ENCODE measurements around the gene NCBP3. TPM values are rescaled to one million over a fixed set of nuclear protein-coding genes. Genes with fewer than 3 reads are reported as not detected.

Gene NCBP3
- total RNA-seq, 1 donor from 2014 or later, result 133 TPM

- Mint-ChIP-seq H3K36me3 (ENCODE audit: unreplicated experiment) (no peaks in the 10 kb centered on the region), H3K9me3 (ENCODE audit: unreplicated experiment) (no peaks in the 10 kb centered on the region), H3K27me3 (ENCODE audit: unreplicated experiment) (peaks cover 3% of the 10 kb centered on the region), H3K27ac (ENCODE audit: unreplicated experiment) (no peak overlapping the region), H3K4me3 (ENCODE audit: unreplicated experiment) (no peak overlapping the region), H3K4me1 (ENCODE audit: low read depth, unreplicated experiment) (no peaks in the 10 kb centered on the region)
- TF ChIP-seq CTCF (IDR thresholded peaks at IDR 0.05; ENCODE audit: partially characterized antibody, unreplicated experiment), result no peak
- no peak for DNase-seq
Measured at GRCh38 chr17:3777366-3778120, 68.5 kb downstream of the NCBP3 start.

DNA sequence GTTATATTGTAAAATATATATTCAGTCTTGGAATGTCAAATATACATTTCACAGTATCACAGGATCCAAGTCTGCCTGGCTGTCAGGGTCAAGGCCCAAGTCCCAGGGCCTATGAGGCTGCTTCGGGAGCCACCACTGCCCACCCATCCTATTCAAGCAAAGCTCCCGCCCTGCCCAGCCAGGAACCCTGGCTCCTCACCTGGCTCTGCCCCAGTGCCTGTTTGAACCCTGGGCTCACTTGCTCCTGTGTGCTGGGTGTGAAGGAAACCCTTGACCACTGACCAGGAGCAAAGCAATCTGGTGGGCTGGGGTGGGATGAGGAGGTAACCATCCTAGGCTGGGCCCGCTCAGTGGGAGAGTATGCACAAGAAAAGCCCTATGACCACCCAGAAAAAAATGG, 72.1 kb downstream of the NCBP3 start:
- H3K4me1 Mint-ChIP-seq (ENCODE audit: low read depth, unreplicated experiment), result peaks cover 4% of the 10 kb centered on the region
- H3K36me3 Mint-ChIP-seq (ENCODE audit: unreplicated experiment), result no peaks in the 10 kb centered on the region
- peaks cover 9% of the 10 kb centered on the region for H3K27me3 Mint-ChIP-seq (ENCODE audit: unreplicated experiment)
- no peak for TF ChIP-seq CTCF (IDR thresholded peaks at IDR 0.05; ENCODE audit: partially characterized antibody, unreplicated experiment)
- H3K9me3 Mint-ChIP-seq (ENCODE audit: unreplicated experiment), result no peaks in the 10 kb centered on the region
- H3K27ac Mint-ChIP-seq (ENCODE audit: unreplicated experiment), result no peak overlapping the region
- no peak for DNase-seq
- no peak overlapping the region for H3K4me3 Mint-ChIP-seq (ENCODE audit: unreplicated experiment)

- TF ChIP-seq CTCF (IDR thresholded peaks at IDR 0.05; ENCODE audit: partially characterized antibody, unreplicated experiment), result no peak
- Mint-ChIP-seq H3K27me3 (ENCODE audit: unreplicated experiment) (peaks cover 9% of the 10 kb centered on the region), H3K4me3 (ENCODE audit: unreplicated experiment) (no peak overlapping the region), H3K4me1 (ENCODE audit: low read depth, unreplicated experiment) (peaks cover 5% of the 10 kb centered on the region), H3K9me3 (ENCODE audit: unreplicated experiment) (no peaks in the 10 kb centered on the region), H3K36me3 (ENCODE audit: unreplicated experiment) (no peaks in the 10 kb centered on the region), H3K27ac (ENCODE audit: unreplicated experiment) (no peak overlapping the region)
- DNase-seq, result no peak
Measured at GRCh38 chr17:3773511-3773910, 72.5 kb downstream of the NCBP3 start.

DNA sequence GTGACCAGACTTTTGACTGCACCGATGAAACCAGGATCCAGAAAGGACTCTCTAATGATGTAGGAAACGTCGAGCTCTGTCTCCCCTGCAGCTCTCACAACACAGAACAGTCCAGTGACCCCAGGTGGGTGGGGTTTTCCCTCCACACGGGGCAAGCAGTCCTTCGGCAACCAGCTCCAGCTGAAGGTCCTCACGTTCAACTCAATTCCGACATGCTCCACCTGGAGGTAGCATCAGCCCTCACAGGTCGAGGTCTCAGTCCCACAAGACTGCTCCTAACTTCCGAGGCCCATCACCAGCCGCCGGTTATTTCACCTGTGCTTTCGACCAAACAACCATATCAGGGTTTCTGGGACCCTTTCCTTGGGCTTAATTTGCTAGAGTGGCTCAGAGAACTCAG, 73.3 kb downstream of the NCBP3 start:
- no peak for DNase-seq
- Mint-ChIP-seq H3K4me1 (ENCODE audit: low read depth, unreplicated experiment) (peaks cover 5% of the 10 kb centered on the region), H3K27me3 (ENCODE audit: unreplicated experiment) (peaks cover 7% of the 10 kb centered on the region), H3K9me3 (ENCODE audit: unreplicated experiment) (no peaks in the 10 kb centered on the region), H3K27ac (ENCODE audit: unreplicated experiment) (no peak overlapping the region), H3K36me3 (ENCODE audit: unreplicated experiment) (no peaks in the 10 kb centered on the region), H3K4me3 (ENCODE audit: unreplicated experiment) (no peak overlapping the region)
- TF ChIP-seq CTCF (IDR thresholded peaks at IDR 0.05; ENCODE audit: partially characterized antibody, unreplicated experiment), result no peak

GRCh38 chr17:3771140-3771539, 74.9 kb downstream of the NCBP3 start:
- H3K36me3 Mint-ChIP-seq (ENCODE audit: unreplicated experiment), result no peaks in the 10 kb centered on the region
- H3K9me3 Mint-ChIP-seq (ENCODE audit: unreplicated experiment), result no peaks in the 10 kb centered on the region
- peaks cover 5% of the 10 kb centered on the region for H3K4me1 Mint-ChIP-seq (ENCODE audit: low read depth, unreplicated experiment)
- peak; percentile 31 for DNase-seq
- no peak overlapping the region for H3K4me3 Mint-ChIP-seq (ENCODE audit: unreplicated experiment)
- peak overlapping the region; percentile 24 for H3K27ac Mint-ChIP-seq (ENCODE audit: unreplicated experiment)
- TF ChIP-seq CTCF (IDR thresholded peaks at IDR 0.05; ENCODE audit: partially characterized antibody, unreplicated experiment), result no peak
- H3K27me3 Mint-ChIP-seq (ENCODE audit: unreplicated experiment), result peaks cover 6% of the 10 kb centered on the region

Data from glutamatergic neuron (in vitro differentiated cells).